Mesendoderm (in vitro differentiated cells): ENCODE measurements around the gene PDIA6.
"Not testable (repeated sequence)": the region's sequence is repeated elsewhere in the genome, so short reads cannot be mapped to it uniquely, and the experiment has no call there.

Experiments
- DNase-seq: peaks from one replicate; pipeline ENCODE4 v3.0.0; 2013
- H2AK5ac ChIP-seq: 2 replicates; pipeline ENCODE4 v1.6.1; 2013; ENCODE audit warnings: low read length, inconsistent platforms
- H2BK120ac ChIP-seq: 2 replicates; pipeline ENCODE4 v1.6.1; 2013; ENCODE audit warnings: low read depth, mild to moderate bottlenecking, low read length, moderate library complexity, mixed read lengths
- H2BK15ac ChIP-seq: replicated peaks from 2 replicates; pipeline ENCODE4 v1.6.1; 2013; ENCODE audit warnings: low read depth, mild to moderate bottlenecking, moderate library complexity
- H2BK5ac ChIP-seq: 2 replicates; pipeline ENCODE4 v1.6.1; 2013; ENCODE audit warnings: low read length, inconsistent platforms
- H3K18ac ChIP-seq: 2 replicates; pipeline ENCODE4 v1.6.1; 2013; ENCODE audit warnings: mild to moderate bottlenecking, low read length, mixed read lengths
- H3K23ac ChIP-seq: one replicate; pipeline ENCODE4 v1.6.1; 2013; ENCODE audit warnings: low read length
- H3K27ac ChIP-seq: 2 replicates; pipeline ENCODE4 v1.5.1; 2013; ENCODE audit warnings: low read depth, mild to moderate bottlenecking, inconsistent platforms, low read length, moderate library complexity
- H3K27me3 ChIP-seq: 2 replicates; pipeline ENCODE4 v1.6.1; 2013; ENCODE audit warnings: low read length, control low read depth, mild to moderate bottlenecking, inconsistent platforms; ENCODE audit not compliant: insufficient read depth, poor library complexity
- H3K36me3 ChIP-seq: 2 replicates; pipeline ENCODE4 v1.6.1; 2013; ENCODE audit warnings: low read length, inconsistent platforms; ENCODE audit not compliant: control insufficient read depth, insufficient read depth
- H3K4ac ChIP-seq: one replicate; pipeline ENCODE4 v1.6.1; 2013; ENCODE audit warnings: low read depth, mild to moderate bottlenecking, low read length, moderate library complexity
- H3K4me1 ChIP-seq: 2 replicates; pipeline ENCODE4 v1.6.1; 2013; ENCODE audit warnings: low read depth, low read length, inconsistent platforms; ENCODE audit not compliant: control insufficient read depth
- H3K4me2 ChIP-seq: 2 replicates; pipeline ENCODE4 v1.6.1; 2013; ENCODE audit warnings: low read length
- H3K4me3 ChIP-seq: 2 replicates; pipeline ENCODE4 v1.5.1; 2013; ENCODE audit warnings: mild to moderate bottlenecking, low read length
- H3K56ac ChIP-seq: one replicate; pipeline ENCODE4 v1.6.1; 2013; ENCODE audit warnings: low read length
- H3K79me1 ChIP-seq: 2 replicates; pipeline ENCODE4 v1.6.1; 2013; ENCODE audit warnings: low read length, inconsistent platforms
- H3K79me2 ChIP-seq: 2 replicates; pipeline ENCODE4 v1.6.1; 2013; ENCODE audit warnings: mild to moderate bottlenecking, low read length; ENCODE audit not compliant: control insufficient read depth, insufficient read depth
- H3K9ac ChIP-seq: 2 replicates; pipeline ENCODE4 v1.6.1; 2013; ENCODE audit warnings: low read length, inconsistent platforms
- H4K5ac ChIP-seq: one replicate; pipeline ENCODE4 v1.6.1; 2013; ENCODE audit warnings: low read length
- H4K8ac ChIP-seq: one replicate; pipeline ENCODE4 v1.6.1; 2013; ENCODE audit warnings: low read depth, mild to moderate bottlenecking, control low read depth, low read length, moderate library complexity
- WGBS: extraction: QIAGEN DNeasy Blood & Tissue Kit; methylation state at CpG from one replicate; pipeline ENCODE4 v1.1.7; 2013; ENCODE audit warnings: low lambda C conversion rate, missing lambda C conversion rate; ENCODE audit not compliant: insufficient coverage; ENCODE audit errors: extremely low coverage; 5-methylcytosine and 5-hydroxymethylcytosine counted together

The PDIA6 gene

DNA sequence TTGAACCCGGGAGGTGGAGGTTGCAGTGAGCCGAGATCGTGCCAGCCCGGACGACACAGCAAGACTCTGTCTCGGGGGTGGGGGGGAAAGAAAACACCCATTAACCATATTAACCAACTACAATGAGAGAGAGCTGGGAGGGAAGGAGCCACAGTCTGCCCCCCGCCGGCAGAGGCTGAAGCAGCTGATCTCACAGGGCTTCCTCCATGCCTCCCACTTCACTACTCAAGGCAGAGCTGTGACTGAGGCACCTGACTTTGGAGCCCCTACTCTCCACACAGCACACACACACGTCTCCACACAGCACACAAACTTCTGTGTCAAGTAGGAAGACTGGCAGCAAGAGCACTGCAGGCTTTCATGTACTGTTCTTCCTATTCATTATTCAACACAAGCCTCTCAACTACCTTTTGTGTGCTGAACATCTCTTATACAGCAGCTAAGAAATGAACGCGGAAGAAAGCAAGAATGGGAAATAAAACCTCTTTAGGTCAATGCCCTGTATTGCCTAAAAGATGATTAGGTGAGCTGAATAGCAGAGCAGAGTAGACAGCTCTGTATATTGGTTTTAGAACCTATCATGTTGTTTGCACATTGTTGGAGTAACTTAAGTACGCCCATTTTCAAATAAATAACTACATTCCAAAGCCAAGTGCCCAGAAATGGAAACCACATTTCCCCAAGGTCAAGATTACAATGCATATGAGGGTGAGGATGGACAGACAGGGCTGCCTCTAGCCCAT lies 26.2 kb downstream of the PDIA6 start:
- H3K79me1 ChIP-seq, result peaks cover 11% of the 10 kb centered on the region
- H3K23ac ChIP-seq, result no peak overlapping the region
- H2BK15ac ChIP-seq, result no peak overlapping the region
- H3K9ac ChIP-seq, result no peak overlapping the region
- H4K8ac ChIP-seq, result no peak overlapping the region
- H3K27ac ChIP-seq, result no peak overlapping the region
- H3K4me2 ChIP-seq, result no peak overlapping the region
- WGBS, result no CpG with 5 or more reads among the region's 12 CpGs
- no peak overlapping the region for H3K56ac ChIP-seq
- no peak overlapping the region for H3K18ac ChIP-seq
- H3K79me2 ChIP-seq, result peaks cover 5% of the 10 kb centered on the region
- H3K27me3 ChIP-seq, result no peaks in the 10 kb centered on the region
- H3K36me3 ChIP-seq, result peaks cover 42% of the 10 kb centered on the region
- no peak overlapping the region for H4K5ac ChIP-seq
- no peak overlapping the region for H2BK5ac ChIP-seq
- DNase-seq, result no peak
- no peaks in the 10 kb centered on the region for H3K4me1 ChIP-seq
- H3K4me3 ChIP-seq, result no peak overlapping the region
- no peak overlapping the region for H2BK120ac ChIP-seq
- no peak overlapping the region for H2AK5ac ChIP-seq
- no peak overlapping the region for H3K4ac ChIP-seq

DNA sequence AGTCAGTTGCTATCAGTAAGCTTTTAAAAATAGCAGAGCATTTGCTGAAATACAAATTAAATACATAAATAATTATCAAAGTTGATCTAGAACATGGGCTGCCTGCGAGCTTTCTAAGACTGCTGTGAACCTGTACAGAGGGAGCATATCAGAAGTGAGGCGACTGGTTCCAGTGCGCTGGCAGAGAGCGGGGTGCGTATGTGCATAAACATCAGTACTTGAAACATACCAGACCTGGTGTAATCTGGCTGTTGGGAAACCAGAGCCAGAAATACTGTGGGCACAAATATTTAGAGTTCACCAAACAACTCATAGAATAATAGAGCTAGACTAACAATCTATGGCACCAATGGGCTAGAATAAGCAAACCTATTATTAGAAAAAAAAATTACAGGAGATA lies 27.3 kb downstream of the PDIA6 start:
- no peak overlapping the region for H3K27ac ChIP-seq
- no CpG with 5 or more reads among the region's 5 CpGs for WGBS

DNA sequence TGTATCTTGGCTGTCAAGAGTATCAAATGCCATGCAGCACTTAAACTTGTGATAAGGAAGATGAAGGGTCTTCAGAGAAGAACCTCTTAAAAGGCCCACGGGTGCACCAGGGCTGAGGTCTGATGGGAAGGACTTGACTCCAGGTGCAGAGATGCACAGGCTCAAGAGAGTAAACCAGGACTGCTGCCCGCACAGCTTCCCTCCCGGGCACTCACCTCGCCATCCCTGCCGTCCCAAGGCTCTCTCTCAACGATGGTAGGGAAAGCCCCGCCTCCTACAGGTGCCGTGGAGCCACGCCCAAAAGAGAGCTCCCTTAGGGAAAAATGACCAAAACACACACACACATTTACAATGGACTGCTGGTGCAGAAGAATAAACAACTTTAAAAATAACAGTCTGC lies 27.9 kb downstream of the PDIA6 start:
- H3K27ac ChIP-seq, result no peak overlapping the region
- H3K9ac ChIP-seq, result no peak overlapping the region
- no peak overlapping the region for H4K8ac ChIP-seq
- no peak overlapping the region for H3K18ac ChIP-seq
- no peak overlapping the region for H3K56ac ChIP-seq
- no peak overlapping the region for H2BK5ac ChIP-seq
- H3K4me1 ChIP-seq, result no peaks in the 10 kb centered on the region
- no peak for DNase-seq
- no peak overlapping the region for H3K4me3 ChIP-seq
- no peak overlapping the region for H2BK120ac ChIP-seq
- peaks cover 5% of the 10 kb centered on the region for H3K79me2 ChIP-seq
- no peak overlapping the region for H3K23ac ChIP-seq
- H2AK5ac ChIP-seq, result no peak overlapping the region
- WGBS, result no CpG with 5 or more reads among the region's 9 CpGs
- no peak overlapping the region for H4K5ac ChIP-seq
- H3K4ac ChIP-seq, result no peak overlapping the region
- no peak overlapping the region for H3K4me2 ChIP-seq
- H3K36me3 ChIP-seq, result peaks cover 46% of the 10 kb centered on the region
- H3K27me3 ChIP-seq, result no peaks in the 10 kb centered on the region
- H2BK15ac ChIP-seq, result no peak overlapping the region
- H3K79me1 ChIP-seq, result peaks cover 12% of the 10 kb centered on the region

More for the DNA sequence above, 27.3 kb downstream of the PDIA6 start:
- Histone ChIP-seq H3K4ac (no peak overlapping the region), H3K79me1 (peaks cover 10% of the 10 kb centered on the region), H3K56ac (no peak overlapping the region), H4K5ac (no peak overlapping the region), H2BK120ac (no peak overlapping the region), H4K8ac (no peak overlapping the region), H3K18ac (no peak overlapping the region), H2AK5ac (no peak overlapping the region), H3K79me2 (peaks cover 5% of the 10 kb centered on the region), H3K4me2 (no peak overlapping the region), H3K27me3 (no peaks in the 10 kb centered on the region), H2BK5ac (no peak overlapping the region), H3K9ac (no peak overlapping the region), H3K4me3 (no peak overlapping the region), H3K4me1 (no peaks in the 10 kb centered on the region), H3K23ac (no peak overlapping the region), H3K36me3 (peaks cover 41% of the 10 kb centered on the region), H2BK15ac (no peak overlapping the region)
- no peak for DNase-seq

DNA sequence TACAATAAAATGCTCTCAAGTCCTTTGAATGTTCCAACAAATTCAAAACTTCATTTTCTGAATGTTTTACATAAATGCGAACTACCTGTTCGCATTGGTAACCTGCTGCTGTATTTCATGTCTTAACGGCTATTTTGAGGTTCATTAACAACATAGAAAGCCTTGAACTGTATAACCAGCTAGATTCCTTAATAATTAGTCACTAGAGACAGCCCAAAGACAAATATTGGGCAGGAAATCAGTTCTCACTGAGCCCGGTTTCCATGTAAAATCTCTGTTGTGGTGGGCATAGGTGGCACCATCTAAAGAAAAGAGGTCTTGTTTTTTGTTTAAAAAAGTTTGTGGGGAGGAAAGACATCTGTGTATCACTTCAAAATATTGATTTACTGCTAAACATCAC lies 29.2 kb downstream of the PDIA6 start:
- H3K4ac ChIP-seq, result no peak overlapping the region
- no peak overlapping the region for H4K5ac ChIP-seq
- H3K4me3 ChIP-seq, result no peak overlapping the region
- no peak overlapping the region for H3K27ac ChIP-seq
- no peak overlapping the region for H3K23ac ChIP-seq
- no peak overlapping the region for H2BK5ac ChIP-seq
- peaks cover 12% of the 10 kb centered on the region for H3K79me1 ChIP-seq
- no CpG with 5 or more reads among the region's 4 CpGs for WGBS
- DNase-seq, result no peak
- H3K9ac ChIP-seq, result no peak overlapping the region
- no peak overlapping the region for H3K56ac ChIP-seq
- peaks cover 41% of the 10 kb centered on the region for H3K36me3 ChIP-seq
- H2AK5ac ChIP-seq, result no peak overlapping the region
- no peak overlapping the region for H3K4me2 ChIP-seq
- H3K18ac ChIP-seq, result no peak overlapping the region
- H2BK15ac ChIP-seq, result no peak overlapping the region
- H3K79me2 ChIP-seq, result peaks cover 5% of the 10 kb centered on the region
- H3K4me1 ChIP-seq, result no peaks in the 10 kb centered on the region
- H3K27me3 ChIP-seq, result no peaks in the 10 kb centered on the region
- no peak overlapping the region for H4K8ac ChIP-seq
- H2BK120ac ChIP-seq, result no peak overlapping the region

DNA sequence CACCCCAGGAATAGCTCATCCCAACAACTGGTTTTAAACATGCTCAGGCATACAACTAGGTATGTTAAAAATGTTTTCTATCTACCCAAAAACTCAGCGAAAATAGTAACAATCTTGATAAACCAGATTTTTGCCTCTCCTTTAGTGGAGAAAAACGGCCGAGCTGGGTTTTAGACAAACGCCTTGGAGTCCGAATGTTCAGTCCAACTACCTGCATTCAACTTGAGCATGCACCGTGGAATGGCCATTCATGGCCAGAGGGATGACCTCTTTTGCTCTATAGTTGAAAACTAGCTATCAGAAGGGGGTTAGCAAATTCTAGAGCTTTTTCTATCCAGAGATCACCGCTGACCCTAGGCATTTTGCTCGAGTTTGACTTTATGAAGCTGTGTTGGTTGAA lies 30.8 kb downstream of the PDIA6 start:
- peaks cover 34% of the 10 kb centered on the region for H3K36me3 ChIP-seq
- no CpG with 5 or more reads among the region's 8 CpGs for WGBS
- H3K4me1 ChIP-seq, result no peaks in the 10 kb centered on the region
- H3K79me1 ChIP-seq, result peaks cover 12% of the 10 kb centered on the region
- no peak overlapping the region for H3K56ac ChIP-seq
- no peak overlapping the region for H4K5ac ChIP-seq
- H3K9ac ChIP-seq, result no peak overlapping the region
- H4K8ac ChIP-seq, result no peak overlapping the region
- H2BK120ac ChIP-seq, result no peak overlapping the region
- no peaks in the 10 kb centered on the region for H3K27me3 ChIP-seq
- no peak overlapping the region for H3K23ac ChIP-seq
- no peak overlapping the region for H3K4me3 ChIP-seq
- H2AK5ac ChIP-seq, result no peak overlapping the region
- no peak overlapping the region for H3K4me2 ChIP-seq
- H3K27ac ChIP-seq, result no peak overlapping the region
- peaks cover 5% of the 10 kb centered on the region for H3K79me2 ChIP-seq
- H2BK15ac ChIP-seq, result no peak overlapping the region
- no peak for DNase-seq
- H2BK5ac ChIP-seq, result no peak overlapping the region
- H3K18ac ChIP-seq, result no peak overlapping the region
- no peak overlapping the region for H3K4ac ChIP-seq

DNA sequence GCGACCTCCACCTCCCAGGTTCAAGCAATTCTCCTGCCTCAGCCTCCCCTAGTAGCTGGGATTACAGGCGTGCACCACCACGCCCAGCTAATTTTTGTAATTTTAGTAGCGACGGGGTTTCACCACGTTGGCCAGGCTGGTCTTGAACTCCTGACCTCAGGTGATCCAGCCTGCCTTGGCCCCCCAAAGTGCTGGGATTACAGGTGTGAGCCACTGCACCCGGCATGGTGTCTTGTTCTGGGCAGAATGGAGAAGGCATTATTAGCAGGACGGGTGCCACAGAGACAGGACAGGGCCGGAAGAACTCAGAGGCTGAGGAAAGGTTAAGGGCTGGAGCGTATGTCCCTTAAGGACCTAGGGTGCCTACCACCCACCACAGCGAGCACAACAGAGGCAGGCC lies 31.8 kb downstream of the PDIA6 start:
- H4K5ac ChIP-seq, H3K4me1 ChIP-seq, H3K4me3 ChIP-seq, H3K27ac ChIP-seq, H3K9ac ChIP-seq, H3K23ac ChIP-seq, H2AK5ac ChIP-seq, H3K4me2 ChIP-seq, DNase-seq, H3K4ac ChIP-seq, H3K56ac ChIP-seq, H3K18ac ChIP-seq, H2BK15ac ChIP-seq, H2BK5ac ChIP-seq, H4K8ac ChIP-seq, H2BK120ac ChIP-seq, H3K27me3 ChIP-seq, H3K79me2 ChIP-seq, H3K79me1 ChIP-seq: not testable (repeated sequence)
- peaks cover 29% of the 10 kb centered on the region for H3K36me3 ChIP-seq
- WGBS, result no CpG with 5 or more reads among the region's 11 CpGs
